Measurements from ENCODE around the gene FIP1L1. TPM values are rescaled to one million over a fixed set of nuclear protein-coding genes. Genes with fewer than 3 reads are reported as not detected.

Gene FIP1L1
- total and polyA plus RNA-seq, 2 of the 4 experiments (the other 2 are of a cell fraction), result 31.1 to 37.5 TPM

- no peak overlapping the region for H3K23ac ChIP-seq (ENCODE audit: low read depth, low read length)
- no peak overlapping the region for H2AK9ac ChIP-seq (replicated peaks; ENCODE audit: low read depth, low read length, poor library complexity)
- H3K4me2 ChIP-seq (ENCODE audit: low read depth, low read length), result no peak overlapping the region
- no peaks in the 10 kb centered on the region for H3K36me3 ChIP-seq (ENCODE audit: control insufficient read depth, insufficient read depth, low read length)
- no peak overlapping the region for H3K9ac ChIP-seq (ENCODE audit: low read depth, low read length)
- H2BK5ac ChIP-seq (ENCODE audit: low read depth, low read length, poor library complexity, severe bottlenecking), result no peak overlapping the region
- DNase-seq, result no peak
- H3K27ac ChIP-seq (ENCODE audit: insufficient read depth, low read length), result no peak overlapping the region
- no peak overlapping the region for H3K4ac ChIP-seq (ENCODE audit: low read depth, low read length)
- no peak overlapping the region for H3K4me3 ChIP-seq (ENCODE audit: insufficient read depth, low read depth, low read length)
- H2AFZ ChIP-seq (replicated peaks; ENCODE audit: low read length, poor library complexity), result no peak overlapping the region
- dilution Hi-C loops (cut with HindIII; ENCODE audit: low sequenced_read_pairs, unreplicated experiment) (no loop called here), in situ Hi-C loops (cut with MboI; ENCODE audit: low sequenced_read_pairs) (loop anchor here (10.0 kb wide), 2 partner anchors 347 to 997 kb away; no protein-coding TSS in a partner anchor), intact Hi-C loops (cut with micrococcal nuclease) (loop anchor here (10.0 kb wide), 1 partner anchor 333 kb away; no protein-coding TSS in a partner anchor)
- 57% methylated on average over 1 of the region's 4 CpGs; no CpG with 5 or more reads in 1 of the 2 experiments for WGBS, 2 experiments (ENCODE audit: extremely low coverage in 2 of 2, insufficient read length in 1 of 2)
- H3K4me1 ChIP-seq (ENCODE audit: control insufficient read depth, insufficient read depth, low read length), result no peaks in the 10 kb centered on the region
- H4K91ac ChIP-seq (ENCODE audit: insufficient read depth, low read depth, low read length), result no peak overlapping the region
- no peak overlapping the region for H3K14ac ChIP-seq (replicated peaks; ENCODE audit: low read depth, low read length)
- CTCF ChIA-PET, result no interaction called here
- BruUV-seq (replicated peaks), result no TSS peak
- H3K9me3 ChIP-seq (ENCODE audit: control insufficient read depth, insufficient read depth, low read length), result no peaks in the 10 kb centered on the region
- H3K18ac ChIP-seq (ENCODE audit: low read depth, low read length), result no peak overlapping the region
- no peak overlapping the region for H2BK120ac ChIP-seq (ENCODE audit: low read depth, low read length)
- H4K20me1 ChIP-seq (ENCODE audit: insufficient read depth, low read length), result no peaks in the 10 kb centered on the region
- no peak for ATAC-seq (ENCODE audit: low read depth)
- H4K5ac ChIP-seq (ENCODE audit: low read depth, low read length), result no peak overlapping the region
- H2AK5ac ChIP-seq (ENCODE audit: low read depth, low read length), result no peak overlapping the region
- H4K8ac ChIP-seq (ENCODE audit: low read depth in 2 of 2, low read length in 2 of 2), result no peak overlapping the region
- H2BK20ac ChIP-seq (ENCODE audit: low read depth, low read length), result no peak overlapping the region
- H2BK15ac ChIP-seq (ENCODE audit: low read depth, low read length), result no peak overlapping the region
- H3K9me1 ChIP-seq (ENCODE audit: insufficient read depth, low read length), result no peaks in the 10 kb centered on the region
- POLR2A ChIA-PET (ENCODE audit: unreplicated experiment), result no interaction called here
- H3K27me3 ChIP-seq (ENCODE audit: control insufficient read depth, insufficient read depth, low read length), result no peaks in the 10 kb centered on the region
- no peaks in the 10 kb centered on the region; a peak in 1 of 4 replicates for H3K79me1 ChIP-seq (ENCODE audit: low read depth in 1 of 2, low read length in 2 of 2)
- TF ChIP-seq POLR2A (IDR thresholded peaks at IDR 0.05; ENCODE audit: low read depth, low read length) (no peak), MAZ (IDR thresholded peaks at IDR 0.05; ENCODE audit: borderline replicate concordance, low read depth, low read length) (no peak), BHLHE40 (IDR thresholded peaks at IDR 0.05; ENCODE audit: low read depth, low read length) (no peak), FOS (IDR thresholded peaks at IDR 0.05; ENCODE audit: low read depth, low read length) (no peak), MAFK (IDR thresholded peaks at IDR 0.05; ENCODE audit: low read depth, low read length) (no peak), USF2 (IDR thresholded peaks at IDR 0.05; ENCODE audit: low read depth, low read length) (no peak), CEBPB (IDR thresholded peaks at IDR 0.05; ENCODE audit: low read depth, low read length) (no peak), CHD1 (IDR thresholded peaks at IDR 0.05; ENCODE audit: low read depth, low read length) (no peak)
- no peak overlapping the region for H3K56ac ChIP-seq (ENCODE audit: extremely low read depth, insufficient read depth, low read length)
These were observed 5.5 kb upstream of the FIP1L1 start for GRCh38 chr4:53371843-53372521.
